ENCODE data around the gene HPS5. TPM values are rescaled to one million over a fixed set of nuclear protein-coding genes. Genes with fewer than 3 reads are reported as not detected.
"Not testable (repeated sequence)": the region's sequence is repeated elsewhere in the genome, so short reads cannot be mapped to it uniquely, and the experiment has no call there.

Gene HPS5
- total RNA-seq, 4 donors from 2014 or later, result 10.8 to 21.2 (median 15.5) TPM

GRCh38 chr11:18254781-18255361 is 67.1 kb downstream of the HPS5 start:
- DNase-seq, result no peak
- H3K27ac ChIP-seq, result no peak overlapping the region
- H3K4me1 ChIP-seq, result no peaks in the 10 kb centered on the region
- TF ChIP-seq POLR2A (IDR thresholded peaks at IDR 0.05) (no peak), CTCF (IDR thresholded peaks at IDR 0.05) (no peak)
- H3K27me3 ChIP-seq, result peaks cover 0 to 5% (median 0%) of the 10 kb centered on the region in 4 donors
- intact Hi-C loops (cut with DNase I), result no loop called here
- 51 to 73% methylated on average over 2 of the region's 2 CpGs for WGBS, 2 donors
- H3K36me3 ChIP-seq, result no peaks in the 10 kb centered on the region
- no peak overlapping the region for H3K4me3 ChIP-seq
- H3K9me3 ChIP-seq, result no peaks in the 10 kb centered on the region

- no peak for TF ChIP-seq CTCF (IDR thresholded peaks at IDR 0.05)
- no peak for TF ChIP-seq POLR2A (IDR thresholded peaks at IDR 0.05)
- peaks cover 0 to 5% (median 0%) of the 10 kb centered on the region in 4 donors for H3K27me3 ChIP-seq
- no peaks in the 10 kb centered on the region for H3K4me1 ChIP-seq
- DNase-seq, result no peak
- H3K27ac ChIP-seq, result no peak overlapping the region
- no peaks in the 10 kb centered on the region for H3K9me3 ChIP-seq
- intact Hi-C loops (cut with DNase I), result no loop called here
- no peak overlapping the region for H3K4me3 ChIP-seq
- H3K36me3 ChIP-seq, result no peaks in the 10 kb centered on the region
- WGBS, 2 donors, result 81 to 93% methylated on average over 5 to 9 of the region's 11 CpGs
These were observed 68.1 kb downstream of the HPS5 start for GRCh38 chr11:18253778-18254338.

GRCh38 chr11:18253233-18253632 is 68.7 kb downstream of the HPS5 start:
- intact Hi-C loops (cut with DNase I), result no loop called here
- H3K4me1 ChIP-seq, result no peaks in the 10 kb centered on the region
- no peak overlapping the region for H3K4me3 ChIP-seq
- 40 to 57% methylated on average over 3 of the region's 3 CpGs for WGBS, 2 donors
- DNase-seq, result no peak
- TF ChIP-seq CTCF (IDR thresholded peaks at IDR 0.05) (peak in 2 of 6 experiments; percentile 7 to 57), POLR2A (IDR thresholded peaks at IDR 0.05) (no peak)
- H3K9me3 ChIP-seq, result no peaks in the 10 kb centered on the region
- peaks cover 0 to 5% (median 0%) of the 10 kb centered on the region in 4 donors for H3K27me3 ChIP-seq
- no peak overlapping the region for H3K27ac ChIP-seq
- H3K36me3 ChIP-seq, result no peaks in the 10 kb centered on the region

GRCh38 chr11:18248561-18248960 is 73.4 kb downstream of the HPS5 start, which contains the start of gene SAA2:
Gene SAA2 (minus strand): TSS chr11:18248668. CDS start chr11:18248011, 657 bp downstream.
- TF ChIP-seq CTCF (IDR thresholded peaks at IDR 0.05) (no peak), POLR2A (IDR thresholded peaks at IDR 0.05) (no peak)
- Histone ChIP-seq H3K4me3 (no peak within 1 kb of the TSS), H3K27ac (no peak within 1 kb of the TSS), H3K4me1 (no peaks in the 10 kb centered on the region), H3K9me3 (no peaks in the 10 kb centered on the region), H3K27me3 (no peaks in the 10 kb centered on the region), H3K36me3 (no peaks in the 10 kb centered on the region)
- no peak for DNase-seq
- intact Hi-C loops (cut with DNase I), result no loop called here
- 22 to 62% methylated on average over 3 of the region's 5 CpGs for WGBS, 2 donors

- H3K4me3 ChIP-seq; H3K36me3 ChIP-seq; H3K9me3 ChIP-seq; H3K4me1 ChIP-seq; H3K27me3 ChIP-seq; intact Hi-C loops (cut with DNase I); DNase-seq: not testable (repeated sequence)
- WGBS, 2 donors, result 71% methylated on average over 2 of the region's 6 CpGs; no CpG with 5 or more reads in 1 of the 2 donors
- H3K27ac ChIP-seq, result peak overlapping the region in 1 of 4 donors; percentile 9
These were observed 74.8 kb downstream of the HPS5 start for GRCh38 chr11:18247191-18247581.

- intact Hi-C loops (cut with DNase I); H3K9me3 ChIP-seq: not testable (repeated sequence)
- 60 to 67% methylated on average over 7 to 8 of the region's 11 CpGs for WGBS, 2 donors
These were observed 75.4 kb downstream of the HPS5 start for GRCh38 chr11:18246379-18247190.

More at GRCh38 chr11:18246379-18247190, 75.4 kb downstream of the HPS5 start:
- Histone ChIP-seq H3K4me3 (peak overlapping the region in 1 of 4 donors; percentile 44), H3K27ac (peak overlapping the region in 2 of 4 donors; percentile 29 to 44)
- not testable (repeated sequence) for H3K4me1 ChIP-seq, DNase-seq, H3K36me3 ChIP-seq, H3K27me3 ChIP-seq

Data from esophagus squamous epithelium (tissue), 5 donors.